Right atrium auricular region (tissue), 2 donors: ENCODE data around the gene SLC66A2. TPM values are rescaled to one million over a fixed set of nuclear protein-coding genes. Genes with fewer than 3 reads are reported as not detected.

Source experiments
- DNase-seq: peaks from one replicate; pipeline ENCODE4 v3.0.0-alpha.2; 2019; ENCODE audit warnings: low spot score
- H3K27ac ChIP-seq, 2 donors: fragments of 200-600 bp; sonication (generic); 1 replicate in 1 of 2; 2 replicates in 1 of 2; pipeline ENCODE4 v1.5.1; 2016 to 2019
- H3K27me3 ChIP-seq, 2 donors: fragments of 200-600 bp; sonication (generic); one replicate each; pipeline versions ENCODE4 v1.5.1 to v1.6.0; 2017 to 2019
- H3K36me3 ChIP-seq: fragments of 200-600 bp; sonication (generic); one replicate; pipeline ENCODE4 v1.5.1; 2016
- H3K4me1 ChIP-seq, 2 donors: fragments of 200-600 bp; sonication (generic); one replicate each; pipeline versions ENCODE4 v1.5.1 to v1.6.0; 2017 to 2019
- H3K4me3 ChIP-seq, 2 donors: fragments of 200-600 bp; sonication (generic); 1 replicate in 1 of 2; 2 replicates in 1 of 2; pipeline ENCODE4 v1.5.1; 2017 to 2019; ENCODE audit warnings: mild to moderate bottlenecking in 1 of 2, moderate library complexity in 1 of 2
- H3K9me3 ChIP-seq, 2 donors: fragments of 200-600 bp; sonication (generic); one replicate each; pipeline ENCODE4 v1.5.1; 2019
- total RNA-seq, 2 donors: library from RNA; depleted of rRNA; stranded (reverse); fragments of >200 nt; gene quantifications; one replicate each; pipeline ENCODE4 v1.1.0, GENCODE V29; 2016
- TF ChIP-seq, protein P1 (sequence below), 2 donors: fragments of 200-600 bp; sonication (generic); IDR thresholded peaks; one replicate each; pipeline ENCODE4 v1.5.1; 2019; ENCODE audit warnings: antibody characterized with exemption in 2 of 2

SLC66A2 gene
- total RNA-seq, 2 donors from 2014 or later, result 21.4 to 22.9 TPM

DNA sequence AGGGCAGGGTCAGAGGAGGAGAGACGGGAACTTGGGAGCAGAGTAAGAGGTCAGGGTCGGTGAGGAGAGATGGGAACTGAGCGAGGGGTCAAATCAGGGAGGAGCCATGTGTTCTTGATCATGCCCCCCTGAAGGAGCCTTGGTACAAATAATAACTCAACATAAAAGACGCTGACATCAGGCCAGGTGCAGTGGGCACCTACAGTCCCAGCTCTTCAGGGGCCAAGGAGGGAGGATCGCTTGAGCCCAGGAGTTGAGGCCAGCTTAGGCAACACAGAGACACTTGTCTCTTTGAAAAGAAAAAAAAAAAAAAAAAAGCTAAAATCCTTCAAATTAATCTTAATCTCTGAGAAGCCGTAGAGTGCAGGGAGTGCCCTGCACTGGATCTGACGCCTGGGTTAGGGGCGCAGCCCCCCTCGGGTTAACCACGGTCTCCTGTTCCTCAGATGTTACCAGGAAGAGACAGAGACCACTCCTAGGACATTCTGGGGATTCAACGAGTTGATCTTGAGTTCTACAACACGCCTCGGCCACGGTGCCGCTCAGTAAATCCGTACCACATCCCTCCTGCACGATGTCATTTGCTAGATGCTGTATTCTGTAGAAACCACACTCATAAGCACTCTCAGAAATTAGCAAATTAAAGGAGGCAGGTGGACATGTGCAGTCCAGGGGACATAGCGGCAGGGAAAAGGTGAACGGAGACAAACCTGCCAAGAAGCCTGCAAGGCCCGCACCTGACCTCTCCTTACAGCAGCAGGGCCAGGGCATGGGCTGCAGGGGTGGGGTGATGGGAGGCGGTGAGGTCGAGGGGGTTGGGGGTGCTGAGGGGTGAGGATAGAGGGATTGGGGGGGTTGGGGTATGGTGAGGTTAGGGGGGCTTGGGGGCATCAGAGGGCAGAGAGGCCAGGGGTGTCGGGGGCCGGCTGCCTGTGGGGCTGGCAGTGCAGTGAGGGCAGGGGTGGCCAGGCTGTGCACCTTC is 29.2 kb downstream of the SLC66A2 start:
- Histone ChIP-seq H3K27me3 (no peaks in the 10 kb centered on the region), H3K36me3 (peaks cover 15% of the 10 kb centered on the region), H3K27ac (no peak overlapping the region), H3K9me3 (no peaks in the 10 kb centered on the region), H3K4me1 (peaks cover 0 to 12% of the 10 kb centered on the region in 2 donors), H3K4me3 (no peak overlapping the region)
- TF ChIP-seq, protein P1, sequence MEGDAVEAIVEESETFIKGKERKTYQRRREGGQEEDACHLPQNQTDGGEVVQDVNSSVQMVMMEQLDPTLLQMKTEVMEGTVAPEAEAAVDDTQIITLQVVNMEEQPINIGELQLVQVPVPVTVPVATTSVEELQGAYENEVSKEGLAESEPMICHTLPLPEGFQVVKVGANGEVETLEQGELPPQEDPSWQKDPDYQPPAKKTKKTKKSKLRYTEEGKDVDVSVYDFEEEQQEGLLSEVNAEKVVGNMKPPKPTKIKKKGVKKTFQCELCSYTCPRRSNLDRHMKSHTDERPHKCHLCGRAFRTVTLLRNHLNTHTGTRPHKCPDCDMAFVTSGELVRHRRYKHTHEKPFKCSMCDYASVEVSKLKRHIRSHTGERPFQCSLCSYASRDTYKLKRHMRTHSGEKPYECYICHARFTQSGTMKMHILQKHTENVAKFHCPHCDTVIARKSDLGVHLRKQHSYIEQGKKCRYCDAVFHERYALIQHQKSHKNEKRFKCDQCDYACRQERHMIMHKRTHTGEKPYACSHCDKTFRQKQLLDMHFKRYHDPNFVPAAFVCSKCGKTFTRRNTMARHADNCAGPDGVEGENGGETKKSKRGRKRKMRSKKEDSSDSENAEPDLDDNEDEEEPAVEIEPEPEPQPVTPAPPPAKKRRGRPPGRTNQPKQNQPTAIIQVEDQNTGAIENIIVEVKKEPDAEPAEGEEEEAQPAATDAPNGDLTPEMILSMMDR (IDR thresholded peaks at IDR 0.05), result no peak
- DNase-seq, result peak; percentile 28

- H3K4me1 ChIP-seq, result no peaks in the 10 kb centered on the region
- H3K27ac ChIP-seq, result no peak overlapping the region
- H3K36me3 ChIP-seq, result peaks cover 38% of the 10 kb centered on the region
- TF ChIP-seq, protein P1 (IDR thresholded peaks at IDR 0.05), result no peak
- no peak overlapping the region for H3K4me3 ChIP-seq
- DNase-seq, result peak; percentile 46
- H3K27me3 ChIP-seq, result no peaks in the 10 kb centered on the region
- no peaks in the 10 kb centered on the region for H3K9me3 ChIP-seq
Measured at GRCh38 chr18:79919089-79919488, 32.4 kb downstream of the SLC66A2 start.

GRCh38 chr18:79918615-79919011 is 32.8 kb downstream of the SLC66A2 start:
- Histone ChIP-seq H3K4me1 (no peaks in the 10 kb centered on the region), H3K4me3 (no peak overlapping the region), H3K36me3 (peaks cover 34% of the 10 kb centered on the region), H3K27me3 (no peaks in the 10 kb centered on the region), H3K27ac (no peak overlapping the region), H3K9me3 (no peaks in the 10 kb centered on the region)
- TF ChIP-seq, protein P1 (IDR thresholded peaks at IDR 0.05), result no peak
- peak; percentile 46 for DNase-seq

- no peaks in the 10 kb centered on the region for H3K4me1 ChIP-seq
- no peak overlapping the region for H3K27ac ChIP-seq
- no peak overlapping the region for H3K4me3 ChIP-seq
- no peak for DNase-seq
- H3K27me3 ChIP-seq, result no peaks in the 10 kb centered on the region
- TF ChIP-seq, protein P1 (IDR thresholded peaks at IDR 0.05), result no peak
- no peaks in the 10 kb centered on the region for H3K9me3 ChIP-seq
- peaks cover 32% of the 10 kb centered on the region for H3K36me3 ChIP-seq
Measured at GRCh38 chr18:79917853-79918614, 33.4 kb downstream of the SLC66A2 start.

DNA sequence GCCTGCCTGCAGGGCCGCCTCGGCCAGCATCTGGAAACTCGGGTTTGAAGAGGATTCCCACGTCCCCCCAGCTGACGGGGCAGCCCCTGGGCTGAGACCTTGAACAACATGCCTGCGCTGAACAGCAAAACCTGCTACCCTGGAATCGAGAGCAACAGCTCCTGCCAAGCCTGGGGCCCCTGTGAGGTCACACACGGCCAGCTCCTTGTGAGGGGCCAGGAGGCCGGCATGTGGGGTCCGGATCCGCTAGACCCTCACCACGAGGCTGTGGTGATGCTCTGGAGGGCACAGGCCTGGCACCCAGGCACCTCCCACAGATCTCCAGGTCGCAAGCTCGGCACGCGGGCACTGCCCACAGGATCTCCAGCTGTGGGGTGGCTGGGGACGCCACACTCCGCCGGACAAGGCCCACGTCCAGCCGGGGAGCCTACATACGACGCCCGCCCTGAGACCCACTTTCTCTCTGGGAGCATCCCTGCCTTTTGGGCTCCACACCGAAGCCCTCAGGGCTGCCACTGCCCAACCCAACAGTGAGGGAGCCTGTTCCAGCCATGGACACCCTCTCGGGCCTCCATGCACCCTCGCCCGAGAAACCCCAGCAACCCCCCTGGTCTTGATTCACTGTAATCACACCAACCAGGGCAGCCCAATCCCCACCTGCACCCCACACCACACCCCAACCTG is 34.1 kb downstream of the SLC66A2 start:
- TF ChIP-seq, protein P1 (IDR thresholded peaks at IDR 0.05), result no peak
- no peaks in the 10 kb centered on the region for H3K4me1 ChIP-seq
- H3K27ac ChIP-seq, result no peak overlapping the region
- no peak overlapping the region for H3K4me3 ChIP-seq
- no peaks in the 10 kb centered on the region for H3K27me3 ChIP-seq
- H3K36me3 ChIP-seq, result peaks cover 37% of the 10 kb centered on the region
- no peaks in the 10 kb centered on the region for H3K9me3 ChIP-seq
- DNase-seq, result peak; percentile 38
